SK-N-SH treated with all-trans-retinoic acid at 6 μM for 48 hours (cell line): ENCODE measurements around the gene GAL.

ENCODE experiments used
- CSRNP3 ChIP-seq: fragments of 250-450 bp; sonication (Bioruptor Pico); IDR thresholded peaks from 2 replicates; pipeline ENCODE4 v1.5.1; 2021; ENCODE audit warnings: mild to moderate bottlenecking, moderate library complexity
- ESRRG ChIP-seq: fragments of 250-450 bp; sonication (Bioruptor Pico); IDR thresholded peaks from 2 replicates; pipeline ENCODE4 v1.6.1; 2021; ENCODE audit warnings: mild to moderate bottlenecking
- GLIS3 ChIP-seq: fragments of 250-450 bp; sonication (Bioruptor Pico); IDR thresholded peaks from 2 replicates; pipeline ENCODE4 v1.5.0; 2020; ENCODE audit warnings: mild to moderate bottlenecking, moderate library complexity
- ISL1 ChIP-seq: fragments of 250-450 bp; sonication (Bioruptor Pico); IDR thresholded peaks from 2 replicates; pipeline ENCODE4 v2.1.2; 2022; ENCODE audit warnings: mild to moderate bottlenecking, moderate library complexity
- PATZ1 ChIP-seq: fragments of 250-450 bp; sonication (Bioruptor Pico); IDR thresholded peaks from 2 replicates; pipeline ENCODE4 v1.8.0; 2020; ENCODE audit warnings: mild to moderate bottlenecking, moderate library complexity, borderline replicate concordance
- TCF4 ChIP-seq: fragments of 250-450 bp; sonication (Bioruptor Pico); IDR thresholded peaks from 2 replicates; pipeline ENCODE4 v1.8.0; 2021; ENCODE audit warnings: mild to moderate bottlenecking, moderate library complexity, borderline replicate concordance
- TOX ChIP-seq: fragments of 250-450 bp; sonication (Bioruptor Pico); IDR thresholded peaks from 2 replicates; pipeline ENCODE4 v1.8.0; 2021; ENCODE audit warnings: mild to moderate bottlenecking, moderate library complexity, borderline replicate concordance
- ZC3H10 ChIP-seq: fragments of 250-450 bp; sonication (Bioruptor Pico); IDR thresholded peaks from 2 replicates; pipeline ENCODE4 v1.5.1; 2021; ENCODE audit warnings: mild to moderate bottlenecking, moderate library complexity
- ZFP3 ChIP-seq: fragments of 250-450 bp; sonication (Bioruptor Pico); IDR thresholded peaks from 2 replicates; pipeline ENCODE4 v1.5.0; 2020; ENCODE audit warnings: mild to moderate bottlenecking, moderate library complexity

DNA sequence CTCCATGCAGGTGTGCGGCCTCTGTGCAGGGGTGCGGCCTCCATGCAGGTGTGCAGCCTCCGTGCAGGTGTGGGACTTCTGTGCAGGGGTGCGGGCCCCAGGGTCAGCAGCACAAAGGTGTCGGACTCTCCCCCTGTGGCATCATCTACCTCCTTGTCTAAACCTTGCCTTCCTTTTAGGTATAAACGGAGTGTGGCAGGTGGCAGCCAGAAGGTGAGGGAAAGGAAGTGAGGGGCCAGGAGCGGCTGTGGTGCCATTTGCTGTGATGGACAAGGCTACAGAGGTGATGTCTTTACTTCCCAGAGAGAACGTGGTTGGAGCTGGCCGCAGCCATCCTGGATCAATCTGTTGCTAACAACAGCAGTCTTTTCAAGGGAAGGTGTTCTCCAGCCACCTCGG is 9.1 kb downstream of the GAL start:
- TF ChIP-seq ESRRG (CRISPR knock-in tag) (no peak), ZC3H10 (CRISPR knock-in tag) (no peak), PATZ1 (no peak), ZFP3 (CRISPR knock-in tag) (no peak), GLIS3 (CRISPR knock-in tag) (no peak), TCF4 (no peak), CSRNP3 (CRISPR knock-in tag) (no peak), TOX (CRISPR knock-in tag) (no peak), ISL1 (CRISPR knock-in tag) (no peak)
